Smooth muscle cell (in vitro differentiated cells): Measurements from ENCODE around the gene MISP. TPM values are rescaled to one million over a fixed set of nuclear protein-coding genes. Genes with fewer than 3 reads are reported as not detected.

Source experiments
- DNase-seq: peaks from one replicate; lab custom pipeline; 2025; ENCODE audit not compliant: unreplicated experiment; lab: John Stamatoyannopoulos, UW
- H2AFZ ChIP-seq: fragments of 200-600 bp; sonication (generic); 2 replicates; pipeline ENCODE4 v1.6.0; 2016; ENCODE audit warnings: antibody characterized with exemption, low read depth, mild to moderate bottlenecking
- H3F3A ChIP-seq: fragments of 200-600 bp; sonication (generic); 2 replicates; pipeline ENCODE4 v1.6.0; 2017; ENCODE audit warnings: antibody characterized with exemption, low read depth
- H3K27ac ChIP-seq: fragments of 200-600 bp; sonication (generic); 2 replicates; pipeline ENCODE4 v1.5.1; 2016; ENCODE audit warnings: low read depth, mild to moderate bottlenecking
- H3K27me3 ChIP-seq: fragments of 200-600 bp; sonication (generic); 2 replicates; pipeline ENCODE4 v1.6.1; 2016; ENCODE audit warnings: low read depth, mild to moderate bottlenecking
- H3K36me3 ChIP-seq: fragments of 200-600 bp; sonication (generic); 2 replicates; pipeline ENCODE4 v1.5.1; 2016; ENCODE audit warnings: low read depth
- H3K4me1 ChIP-seq: fragments of 200-600 bp; sonication (generic); 2 replicates; pipeline ENCODE4 v1.5.1; 2016; ENCODE audit warnings: low read depth
- H3K4me2 ChIP-seq: fragments of 200-600 bp; sonication (generic); 2 replicates; pipeline ENCODE4 v1.6.0; 2016; ENCODE audit warnings: mild to moderate bottlenecking
- H3K4me3 ChIP-seq: fragments of 200-600 bp; sonication (generic); 2 replicates; pipeline ENCODE4 v1.5.1; 2016; ENCODE audit warnings: mild to moderate bottlenecking
- H3K79me2 ChIP-seq: fragments of 200-600 bp; sonication (generic); 2 replicates; pipeline ENCODE4 v1.6.0; 2016; ENCODE audit warnings: low read depth, mild to moderate bottlenecking
- H3K9ac ChIP-seq: fragments of 200-600 bp; sonication (generic); 2 replicates; pipeline ENCODE4 v1.6.0; 2016; ENCODE audit warnings: low read depth
- H3K9me3 ChIP-seq: fragments of 200-600 bp; sonication (generic); replicated peaks from 2 replicates; pipeline ENCODE4 v1.5.1; 2016; ENCODE audit warnings: low read depth
- H4K20me1 ChIP-seq: fragments of 200-600 bp; sonication (generic); 2 replicates; pipeline ENCODE4 v1.6.0; 2016; ENCODE audit warnings: low read depth
- WGBS: methylation state at CpG from one replicate; pipeline ENCODE4 v1.1.7; 2016; ENCODE audit warnings: low lambda C conversion rate; 5-methylcytosine and 5-hydroxymethylcytosine counted together
- polyA plus RNA-seq: library from polyadenylated mRNA; unstranded; fragments of >200 nt; fragmentation: Nextera tagmentation; extraction: Ambion mirVana; gene quantifications from 2 replicates; pipeline ENCODE4 v1.2.1, GENCODE V29; 2016
- total RNA-seq: library from RNA; depleted of rRNA; stranded (reverse); fragments of >200 nt; gene quantifications from 2 replicates; pipeline ENCODE4 v1.2.3, GENCODE V29; 2014
- TF ChIP-seq, protein P1 (sequence below): fragments of 200-600 bp; sonication (generic); IDR thresholded peaks from 2 replicates; pipeline ENCODE4 v1.5.1; 2017; ENCODE audit warnings: borderline replicate concordance, mild to moderate bottlenecking, antibody characterized with exemption; ENCODE audit not compliant: insufficient read depth, poor library complexity, severe bottlenecking

MISP gene
- total and polyA plus RNA-seq, 2 experiments from 2014 or later = 1.2 to 1.7 TPM

DNA sequence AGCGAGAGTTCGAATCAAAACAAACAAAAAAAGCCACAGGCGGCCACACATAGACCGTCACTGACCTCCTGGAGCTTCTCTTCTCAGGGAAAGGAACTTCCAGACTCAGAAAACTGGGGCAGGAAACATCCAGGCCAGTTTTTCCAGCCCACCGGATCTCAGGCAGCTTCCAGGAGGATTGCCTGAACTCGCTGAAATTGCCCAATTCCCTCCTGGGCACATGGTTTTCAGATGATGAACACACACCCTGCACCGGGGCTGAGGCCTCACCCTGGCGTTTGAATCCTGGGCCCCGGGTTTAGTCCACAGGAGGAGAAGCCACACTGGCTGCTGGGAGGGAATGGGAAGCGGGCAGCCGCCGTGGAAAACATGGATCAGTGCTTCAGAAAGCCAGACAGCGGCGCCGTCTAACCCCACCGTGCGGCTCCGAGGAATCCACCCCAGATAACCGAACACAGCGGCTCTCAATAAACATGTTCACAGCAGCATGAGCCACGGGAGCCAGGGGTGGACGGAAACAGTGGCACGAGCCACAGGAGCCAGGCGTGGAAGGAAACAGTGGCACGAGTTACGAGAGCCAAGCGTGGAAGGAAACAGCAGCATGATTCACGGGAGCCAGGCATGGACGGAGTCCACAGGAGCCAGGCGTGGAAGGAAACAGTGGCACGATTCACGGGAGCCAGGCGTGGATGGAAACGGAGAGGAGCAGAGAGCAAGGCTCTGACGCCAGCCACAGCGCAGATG, 28.2 kb downstream of the MISP start:
- Histone ChIP-seq H3K4me3 (no peak overlapping the region), H3F3A (no peaks in the 10 kb centered on the region), H3K36me3 (no peaks in the 10 kb centered on the region), H3K9ac (no peak overlapping the region), H3K9me3 (no peaks in the 10 kb centered on the region), H3K27ac (peak overlapping the region; percentile 41), H3K27me3 (no peaks in the 10 kb centered on the region), H3K4me1 (peaks cover 15% of the 10 kb centered on the region), H4K20me1 (no peaks in the 10 kb centered on the region), H2AFZ (peak overlapping the region; percentile 39), H3K4me2 (peak overlapping the region; percentile 48), H3K79me2 (no peaks in the 10 kb centered on the region)
- peak; percentile 29 for DNase-seq
- TF ChIP-seq, protein P1, sequence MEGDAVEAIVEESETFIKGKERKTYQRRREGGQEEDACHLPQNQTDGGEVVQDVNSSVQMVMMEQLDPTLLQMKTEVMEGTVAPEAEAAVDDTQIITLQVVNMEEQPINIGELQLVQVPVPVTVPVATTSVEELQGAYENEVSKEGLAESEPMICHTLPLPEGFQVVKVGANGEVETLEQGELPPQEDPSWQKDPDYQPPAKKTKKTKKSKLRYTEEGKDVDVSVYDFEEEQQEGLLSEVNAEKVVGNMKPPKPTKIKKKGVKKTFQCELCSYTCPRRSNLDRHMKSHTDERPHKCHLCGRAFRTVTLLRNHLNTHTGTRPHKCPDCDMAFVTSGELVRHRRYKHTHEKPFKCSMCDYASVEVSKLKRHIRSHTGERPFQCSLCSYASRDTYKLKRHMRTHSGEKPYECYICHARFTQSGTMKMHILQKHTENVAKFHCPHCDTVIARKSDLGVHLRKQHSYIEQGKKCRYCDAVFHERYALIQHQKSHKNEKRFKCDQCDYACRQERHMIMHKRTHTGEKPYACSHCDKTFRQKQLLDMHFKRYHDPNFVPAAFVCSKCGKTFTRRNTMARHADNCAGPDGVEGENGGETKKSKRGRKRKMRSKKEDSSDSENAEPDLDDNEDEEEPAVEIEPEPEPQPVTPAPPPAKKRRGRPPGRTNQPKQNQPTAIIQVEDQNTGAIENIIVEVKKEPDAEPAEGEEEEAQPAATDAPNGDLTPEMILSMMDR = no peak
- WGBS = 54% methylated on average over 36 of the region's 36 CpGs

DNA sequence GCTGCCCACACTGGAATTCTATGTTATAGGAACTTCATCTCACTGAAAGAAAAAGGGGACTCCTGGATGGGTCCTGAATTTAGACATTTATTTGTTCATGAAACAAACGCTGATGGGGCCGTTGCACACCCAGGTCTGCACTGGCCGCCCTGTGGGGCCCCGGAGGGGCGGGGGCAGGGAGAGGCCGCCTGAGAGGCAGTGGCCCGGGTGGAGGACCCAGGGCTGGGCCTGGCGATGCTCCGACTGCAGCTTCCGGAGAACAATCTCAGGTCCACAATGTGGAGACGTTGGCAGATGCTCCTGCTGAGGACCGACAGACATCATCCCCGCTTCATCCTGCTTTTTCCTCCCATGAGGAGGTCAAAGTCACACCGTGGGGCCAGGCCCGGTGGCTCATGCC, 30.0 kb downstream of the MISP start:
- TF ChIP-seq, protein P1 = no peak
- 96% methylated on average over 15 of the region's 15 CpGs for WGBS
- Histone ChIP-seq H4K20me1 (no peaks in the 10 kb centered on the region), H3K27me3 (no peaks in the 10 kb centered on the region), H3K9me3 (no peaks in the 10 kb centered on the region), H2AFZ (no peak overlapping the region), H3K36me3 (no peaks in the 10 kb centered on the region), H3K27ac (no peak overlapping the region), H3K9ac (no peak overlapping the region), H3K4me3 (no peak overlapping the region), H3K4me2 (no peak overlapping the region), H3K79me2 (no peaks in the 10 kb centered on the region), H3F3A (no peaks in the 10 kb centered on the region), H3K4me1 (peaks cover 15% of the 10 kb centered on the region)
- DNase-seq = no peak

DNA sequence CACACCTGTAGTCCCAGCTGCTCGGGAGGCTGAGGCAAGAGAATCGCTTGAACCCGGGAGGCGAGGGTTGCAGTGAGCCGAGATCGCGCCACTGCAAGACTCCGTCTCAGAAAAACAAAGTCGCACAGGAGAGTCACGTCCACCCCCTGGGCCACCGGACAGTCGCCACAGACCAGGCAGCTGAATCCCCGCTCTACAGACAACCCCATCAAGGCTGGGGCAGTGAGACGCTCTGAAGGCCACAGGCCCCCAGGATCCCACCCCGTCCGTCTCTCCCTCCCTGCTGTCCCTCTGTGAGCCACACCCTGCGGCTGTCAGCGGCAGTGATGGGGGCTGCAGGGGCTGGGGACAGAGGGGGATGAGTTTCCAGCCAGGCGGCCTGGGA, 30.9 kb downstream of the MISP start:
- Histone ChIP-seq H3K27me3 (no peaks in the 10 kb centered on the region), H3F3A (no peaks in the 10 kb centered on the region), H3K4me1 (peaks cover 15% of the 10 kb centered on the region), H3K4me2 (peak overlapping the region; percentile 82), H3K79me2 (no peaks in the 10 kb centered on the region), H3K27ac (no peak overlapping the region), H3K9me3 (no peaks in the 10 kb centered on the region), H2AFZ (no peak overlapping the region), H4K20me1 (no peaks in the 10 kb centered on the region), H3K4me3 (peak overlapping the region; percentile 42), H3K36me3 (no peaks in the 10 kb centered on the region), H3K9ac (no peak overlapping the region)
- TF ChIP-seq, protein P1 = no peak
- 91% methylated on average over 17 of the region's 19 CpGs for WGBS
- DNase-seq = no peak
